Central memory CD8-positive, alpha-beta T cell (primary cell): ENCODE results near the gene LRRC47.

Experiments used
- ATAC-seq: fragments of 150-1000 bp; cut with Tn5 transposase; replicated peaks from 2 replicates; pipeline ENCODE4 v1.10.0; 2022; ENCODE audit warnings: mild to moderate bottlenecking, moderate FRiP score, moderate number of reproducible peaks; ENCODE audit not compliant: poor library complexity, severe bottlenecking; ENCODE audit errors: extremely low read depth
- DNase-seq, 2 donors: peaks; one replicate each; pipeline ENCODE4 v3.0.0; 2021; ENCODE audit warnings: low spot score in 2 of 2
- H3K27ac Mint-ChIP-seq: one replicate; pipeline ENCODE4 v1.8.0; 2022; ENCODE audit warnings: low read depth, mild to moderate bottlenecking, moderate library complexity, mixed read lengths
- H3K27me3 Mint-ChIP-seq: one replicate; pipeline ENCODE4 v1.8.0; 2022; ENCODE audit warnings: mixed read lengths
- H3K36me3 Mint-ChIP-seq: one replicate; pipeline ENCODE4 v1.8.0; 2022; ENCODE audit warnings: mild to moderate bottlenecking, moderate library complexity, mixed read lengths; ENCODE audit not compliant: insufficient read depth
- H3K4me1 Mint-ChIP-seq: one replicate; pipeline ENCODE4 v1.8.0; 2022; ENCODE audit warnings: mixed read lengths
- H3K4me3 Mint-ChIP-seq: one replicate; pipeline ENCODE4 v1.8.0; 2022; ENCODE audit warnings: mild to moderate bottlenecking, moderate library complexity, mixed read lengths
- H3K9me3 Mint-ChIP-seq: one replicate; pipeline ENCODE4 v1.8.0; 2022; ENCODE audit warnings: mixed read lengths

LRRC47 gene

DNA sequence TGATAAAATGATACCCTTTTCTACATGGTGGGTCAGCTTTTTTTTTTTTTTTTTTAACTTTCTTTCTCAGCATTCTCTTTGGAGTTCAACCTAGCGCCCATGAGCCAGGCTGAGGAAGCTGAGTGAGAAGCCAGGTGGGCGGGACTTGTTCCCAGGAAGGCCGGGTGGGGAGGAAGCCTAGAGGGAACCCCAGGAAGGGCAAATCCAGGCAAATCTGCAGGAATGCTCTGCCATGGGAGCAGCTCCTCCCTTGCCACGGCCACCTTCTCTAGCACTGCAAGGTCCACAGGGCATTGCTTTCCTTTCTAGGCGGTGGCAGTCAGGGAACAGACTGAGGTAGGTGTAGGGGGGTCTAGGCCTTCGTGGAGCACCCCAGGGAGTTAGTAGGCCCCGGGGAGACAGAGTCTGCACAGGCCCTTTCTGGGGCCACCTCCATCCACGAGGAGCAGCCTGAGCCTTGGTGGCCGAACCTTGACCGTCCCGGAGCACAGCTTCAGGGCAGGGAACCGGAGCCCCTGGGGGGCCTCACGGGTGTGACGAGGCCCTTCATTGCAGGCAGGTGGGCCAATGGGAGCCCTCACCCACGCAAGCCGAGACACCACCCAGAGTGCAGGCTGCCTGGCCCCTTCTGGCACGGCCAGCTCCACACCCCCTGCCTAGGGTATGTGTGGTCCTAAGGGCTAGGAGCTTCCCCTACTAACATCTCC is 62.3 kb downstream of the LRRC47 start:
- no peak for DNase-seq
- no peak for ATAC-seq
- no peaks in the 10 kb centered on the region for H3K4me1 Mint-ChIP-seq

DNA sequence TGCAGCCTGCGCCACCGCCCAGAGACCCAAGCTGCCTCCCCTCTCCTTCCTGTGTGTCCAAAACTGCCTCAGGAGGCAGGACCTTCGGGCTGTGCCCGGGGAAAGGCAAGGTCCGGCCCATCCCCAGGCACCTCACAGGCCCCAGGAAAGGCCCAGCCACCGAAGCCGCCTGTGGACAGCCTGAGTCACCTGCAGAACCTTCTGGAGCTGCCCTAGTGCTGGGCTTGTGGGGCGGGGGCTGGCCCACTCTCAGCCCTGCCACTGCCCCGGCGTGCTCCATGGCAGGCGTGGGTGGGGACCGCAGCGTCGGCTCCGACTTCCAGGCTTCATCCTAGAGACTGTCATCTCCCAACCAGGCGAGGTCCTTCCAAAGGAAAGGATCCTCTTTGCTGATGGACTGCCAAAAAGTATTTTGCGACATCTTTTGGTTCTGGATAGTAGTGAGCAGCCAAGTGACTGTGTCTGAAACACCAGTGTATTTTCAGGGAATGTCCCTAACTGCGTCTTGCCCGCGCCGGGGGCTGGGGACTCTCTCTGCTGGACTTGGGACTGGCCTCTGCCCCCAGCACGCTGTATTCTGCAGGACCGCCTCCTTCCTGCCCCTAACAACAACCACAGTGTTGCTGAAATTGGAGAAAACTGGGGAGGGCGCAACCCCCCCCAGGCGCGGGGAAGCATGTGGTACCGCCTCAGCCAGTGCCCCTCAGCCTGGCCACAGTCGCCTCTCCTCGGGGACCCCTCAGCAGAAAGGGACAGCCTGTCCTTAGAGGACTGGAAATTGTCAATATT is 63.0 kb downstream of the LRRC47 start:
- H3K4me1 Mint-ChIP-seq, result no peaks in the 10 kb centered on the region
- peaks cover 1% of the 10 kb centered on the region for H3K36me3 Mint-ChIP-seq
- no peak overlapping the region for H3K4me3 Mint-ChIP-seq
- no peaks in the 10 kb centered on the region for H3K27me3 Mint-ChIP-seq
- H3K27ac Mint-ChIP-seq, result no peak overlapping the region
- ATAC-seq (no peak), DNase-seq (no peak)
- H3K9me3 Mint-ChIP-seq, result no peaks in the 10 kb centered on the region

More for the DNA sequence above, 62.3 kb downstream of the LRRC47 start:
- Mint-ChIP-seq H3K27me3 (no peaks in the 10 kb centered on the region), H3K4me3 (no peak overlapping the region), H3K9me3 (no peaks in the 10 kb centered on the region), H3K27ac (no peak overlapping the region), H3K36me3 (peaks cover 1% of the 10 kb centered on the region)

DNA sequence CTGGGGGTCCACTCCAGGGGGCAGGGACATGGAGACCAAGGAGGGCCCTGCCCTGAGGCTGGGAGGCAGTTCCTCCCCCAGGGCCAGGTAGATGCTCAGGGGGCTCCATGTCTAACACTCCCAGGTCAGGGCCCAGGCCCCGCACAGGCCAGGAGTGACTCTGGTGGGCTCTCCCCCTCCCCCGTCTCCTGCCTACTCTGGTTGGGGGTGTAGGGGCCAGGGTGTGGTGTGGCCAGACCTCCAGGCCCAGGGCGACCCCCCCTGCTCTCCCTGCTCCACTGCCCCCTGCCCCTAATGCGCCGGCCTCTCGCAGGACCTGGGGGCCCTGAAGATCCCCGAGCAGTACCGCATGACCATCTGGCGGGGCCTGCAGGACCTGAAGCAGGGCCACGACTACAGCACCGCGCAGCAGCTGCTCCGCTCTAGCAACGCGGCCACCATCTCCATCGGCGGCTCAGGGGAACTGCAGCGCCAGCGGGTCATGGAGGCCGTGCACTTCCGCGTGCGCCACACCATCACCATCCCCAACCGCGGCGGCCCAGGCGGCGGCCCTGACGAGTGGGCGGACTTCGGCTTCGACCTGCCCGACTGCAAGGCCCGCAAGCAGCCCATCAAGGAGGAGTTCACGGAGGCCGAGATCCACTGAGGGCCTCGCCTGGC is 63.7 kb downstream of the LRRC47 start:
- no peaks in the 10 kb centered on the region for H3K9me3 Mint-ChIP-seq
- no peak for ATAC-seq
- H3K36me3 Mint-ChIP-seq, result peaks cover 1% of the 10 kb centered on the region
- H3K27ac Mint-ChIP-seq, result no peak overlapping the region
- DNase-seq, result no peak
- no peaks in the 10 kb centered on the region for H3K4me1 Mint-ChIP-seq
- no peaks in the 10 kb centered on the region for H3K27me3 Mint-ChIP-seq
- no peak overlapping the region for H3K4me3 Mint-ChIP-seq

DNA sequence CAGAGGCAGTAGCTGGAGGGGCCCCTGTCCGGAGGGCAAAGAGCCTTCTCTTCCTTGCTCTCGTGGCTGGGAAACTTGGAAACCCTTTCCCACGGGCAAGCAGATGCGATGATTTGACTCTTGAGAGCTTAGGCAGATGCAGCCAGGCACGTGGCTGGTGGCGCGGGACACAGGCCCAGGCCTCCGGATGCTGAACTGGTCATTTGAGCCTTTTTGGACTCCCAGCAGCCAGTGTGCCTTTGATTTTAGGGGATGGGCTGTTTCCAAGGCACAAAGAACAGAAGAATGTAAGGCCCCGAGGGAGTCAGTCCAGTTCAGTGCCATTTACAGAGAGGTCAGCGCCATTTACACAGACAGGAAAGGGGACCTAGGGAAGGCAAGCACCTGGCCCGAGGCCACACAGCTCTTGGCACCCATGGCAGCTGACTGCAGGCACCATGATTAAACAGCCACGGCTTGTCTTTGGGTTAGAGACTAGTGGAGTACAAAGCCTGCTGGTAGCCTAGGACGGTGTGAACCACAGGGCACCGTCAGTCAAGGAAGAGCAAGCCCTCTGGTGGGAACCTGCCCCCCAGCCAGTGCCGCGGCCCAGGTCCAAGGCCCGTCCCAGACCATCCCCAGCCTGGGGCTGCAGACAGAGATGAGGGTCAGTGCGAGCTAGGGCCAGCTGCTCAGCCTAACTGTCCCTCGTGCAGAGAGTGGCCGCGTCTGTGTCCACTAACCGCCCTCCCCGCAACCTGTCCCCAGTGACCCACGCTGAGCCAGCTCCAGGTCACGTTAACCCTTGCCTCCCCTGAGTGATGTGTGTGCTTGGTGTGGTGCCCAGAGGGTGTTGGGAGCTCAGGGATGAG is 64.5 kb downstream of the LRRC47 start:
- no peak overlapping the region for H3K27ac Mint-ChIP-seq
- no peaks in the 10 kb centered on the region for H3K27me3 Mint-ChIP-seq
- H3K9me3 Mint-ChIP-seq, result no peaks in the 10 kb centered on the region
- H3K4me3 Mint-ChIP-seq, result no peak overlapping the region
- H3K4me1 Mint-ChIP-seq, result no peaks in the 10 kb centered on the region
- ATAC-seq, result no peak
- no peak for DNase-seq
- peaks cover 1% of the 10 kb centered on the region for H3K36me3 Mint-ChIP-seq

DNA sequence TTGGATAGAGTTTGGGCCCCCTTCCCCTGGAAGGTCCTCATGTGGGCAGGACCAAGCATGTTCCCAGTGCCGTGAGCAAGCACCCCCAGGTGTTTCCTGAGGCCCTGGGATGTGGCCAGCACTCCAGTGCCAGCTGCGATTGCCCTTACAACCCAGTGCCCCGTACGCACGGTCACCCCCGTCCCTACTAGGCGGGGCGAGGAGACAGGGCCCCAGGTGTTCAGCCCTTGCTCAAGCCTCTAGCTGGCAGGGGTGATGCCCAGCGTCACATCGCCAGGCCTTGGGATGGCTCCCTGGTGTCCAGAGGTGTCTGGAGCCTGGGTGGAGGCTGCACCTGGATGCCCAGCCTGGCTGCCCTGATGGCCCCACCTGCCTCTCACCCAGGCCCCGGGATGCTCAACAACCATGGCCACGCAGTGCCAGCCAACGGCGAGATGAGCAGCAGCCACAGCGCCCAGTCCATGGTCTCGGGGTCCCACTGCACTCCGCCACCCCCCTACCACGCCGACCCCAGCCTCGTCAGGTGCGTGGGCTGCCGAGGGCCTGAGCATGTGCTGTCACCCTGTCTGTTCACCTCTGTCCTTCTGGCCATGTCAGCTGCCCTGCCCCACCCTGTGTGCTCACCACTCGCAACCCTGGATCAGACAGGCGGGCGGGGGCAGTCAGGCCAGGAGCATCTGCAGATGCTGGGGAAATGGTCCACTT is 65.6 kb downstream of the LRRC47 start:
- Mint-ChIP-seq H3K27me3 (no peaks in the 10 kb centered on the region), H3K9me3 (no peaks in the 10 kb centered on the region), H3K36me3 (no peaks in the 10 kb centered on the region), H3K4me1 (no peaks in the 10 kb centered on the region), H3K4me3 (no peak overlapping the region), H3K27ac (no peak overlapping the region)
- DNase-seq (no peak), ATAC-seq (no peak)

DNA sequence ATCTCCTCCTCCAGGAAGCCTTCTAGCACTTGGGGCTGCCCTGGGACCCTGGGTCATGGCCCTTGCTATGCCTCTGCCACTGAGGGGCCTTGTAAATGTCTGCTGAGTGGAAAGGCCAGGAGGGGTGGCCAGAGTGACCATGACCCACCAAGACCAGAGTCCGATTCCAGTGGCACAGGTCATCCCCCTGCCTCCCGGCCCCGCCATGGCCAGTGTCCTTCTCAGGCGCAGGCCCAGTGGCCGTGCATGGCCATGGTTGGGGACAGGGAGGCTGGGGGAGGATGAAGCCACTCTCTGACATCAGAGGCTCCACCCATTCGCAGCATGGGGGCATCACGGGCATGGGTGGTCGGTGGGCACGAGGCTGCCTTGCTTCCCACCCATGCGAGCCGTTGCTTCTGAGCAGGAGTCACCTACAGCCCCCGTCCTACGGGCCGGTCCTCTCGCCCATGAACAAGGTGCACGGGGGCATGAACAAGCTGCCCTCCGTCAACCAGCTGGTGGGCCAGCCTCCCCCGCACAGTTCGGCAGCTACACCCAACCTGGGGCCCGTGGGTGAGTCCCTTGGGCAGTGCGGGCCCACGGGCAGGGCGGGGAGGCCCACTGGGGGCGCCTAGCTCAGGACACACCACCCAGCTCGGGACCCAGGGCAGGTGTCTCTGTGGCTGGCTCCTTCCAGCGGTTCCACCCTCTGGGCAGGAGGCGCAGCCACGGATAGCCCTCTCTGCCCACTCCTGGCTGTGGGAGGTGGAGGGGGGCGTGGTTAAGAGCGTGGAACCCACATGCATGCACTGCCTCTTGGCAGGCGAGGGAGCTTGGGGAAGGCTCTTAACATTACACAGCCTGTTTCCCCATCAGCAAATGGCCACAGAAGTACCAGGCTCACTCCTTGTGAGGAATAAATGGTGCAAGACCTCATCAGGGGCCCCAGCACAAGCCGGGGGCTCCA is 66.4 kb downstream of the LRRC47 start:
- Mint-ChIP-seq H3K36me3 (no peaks in the 10 kb centered on the region), H3K27me3 (no peaks in the 10 kb centered on the region), H3K4me1 (no peaks in the 10 kb centered on the region), H3K27ac (no peak overlapping the region), H3K4me3 (no peak overlapping the region), H3K9me3 (no peaks in the 10 kb centered on the region)
- ATAC-seq, result no peak
- no peak for DNase-seq
